OCI-LY7 (cell line): ENCODE results near the gene CLDN1.

Experiments used
- EZH2phosphoT487 ChIP-seq: fragments of 200-600 bp; sonication (generic); IDR thresholded peaks from 2 replicates; pipeline ENCODE4 v1.6.1; 2018; ENCODE audit warnings: low read depth, borderline replicate concordance, mild to moderate bottlenecking, mixed run types, antibody characterized with exemption, low read length, moderate library complexity, mixed read lengths
- TF ChIP-seq, protein P1 (sequence below): fragments of 200-600 bp; sonication (generic); conservative IDR thresholded peaks from 2 replicates; pipeline ENCODE4 v1.5.1; 2014; ENCODE audit warnings: mild to moderate bottlenecking, antibody characterized with exemption, low read length, moderate library complexity, mixed read lengths

- TF ChIP-seq, protein P1, sequence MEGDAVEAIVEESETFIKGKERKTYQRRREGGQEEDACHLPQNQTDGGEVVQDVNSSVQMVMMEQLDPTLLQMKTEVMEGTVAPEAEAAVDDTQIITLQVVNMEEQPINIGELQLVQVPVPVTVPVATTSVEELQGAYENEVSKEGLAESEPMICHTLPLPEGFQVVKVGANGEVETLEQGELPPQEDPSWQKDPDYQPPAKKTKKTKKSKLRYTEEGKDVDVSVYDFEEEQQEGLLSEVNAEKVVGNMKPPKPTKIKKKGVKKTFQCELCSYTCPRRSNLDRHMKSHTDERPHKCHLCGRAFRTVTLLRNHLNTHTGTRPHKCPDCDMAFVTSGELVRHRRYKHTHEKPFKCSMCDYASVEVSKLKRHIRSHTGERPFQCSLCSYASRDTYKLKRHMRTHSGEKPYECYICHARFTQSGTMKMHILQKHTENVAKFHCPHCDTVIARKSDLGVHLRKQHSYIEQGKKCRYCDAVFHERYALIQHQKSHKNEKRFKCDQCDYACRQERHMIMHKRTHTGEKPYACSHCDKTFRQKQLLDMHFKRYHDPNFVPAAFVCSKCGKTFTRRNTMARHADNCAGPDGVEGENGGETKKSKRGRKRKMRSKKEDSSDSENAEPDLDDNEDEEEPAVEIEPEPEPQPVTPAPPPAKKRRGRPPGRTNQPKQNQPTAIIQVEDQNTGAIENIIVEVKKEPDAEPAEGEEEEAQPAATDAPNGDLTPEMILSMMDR: no peak
- no peak for TF ChIP-seq EZH2phosphoT487
Measured at GRCh38 chr3:190370369-190370768, 48.1 kb upstream of the CLDN1 start.
